Pancreas (tissue), 10 donors: ENCODE measurements around the gene LYZL1. TPM values are rescaled to one million over a fixed set of nuclear protein-coding genes. Genes with fewer than 3 reads are reported as not detected.
A peak's percentile ranks its signal among the peaks of the same experiment; 100 is the strongest.

Source experiments
- ATAC-seq, 4 donors: fragments of 200-7000 bp; cut with Tn5 transposase; one replicate each; pipeline versions ENCODE4 v1.8.0 to v1.9.1; 2020; ENCODE audit warnings: mild to moderate bottlenecking in 4 of 4, moderate library complexity in 4 of 4
- DNase-seq, 6 donors: peaks; one replicate each; pipeline ENCODE4 v3.0.0-alpha.2; 2020
- FAIRE-seq: peaks from 2 replicates; lab custom pipeline; 2012; peaks lifted over from hg19 to GRCh38; lab: Jason Lieb, UNC
- H3K27ac ChIP-seq, 4 donors: fragments of 200-600 bp; sonication (generic); 1 replicate in 3 of 4; 2 replicates in 1 of 4; pipeline versions ENCODE4 v1.5.0 to v1.8.0; 2020
- H3K27me3 ChIP-seq, 4 donors: fragments of 200-600 bp; one replicate each; pipeline ENCODE4 v1.8.0; 2021
- H3K36me3 ChIP-seq, 3 donors: fragments of 200-600 bp; sonication (generic) in 1 of 3; one replicate each; pipeline versions ENCODE4 v1.5.0 to v1.8.0; 2020 to 2021
- H3K4me1 ChIP-seq, 3 donors: fragments of 200-600 bp; one replicate each; pipeline ENCODE4 v1.8.0; 2021
- H3K4me3 ChIP-seq, 4 donors: fragments of 200-600 bp; sonication (generic) in 2 of 4; one replicate each; pipeline versions ENCODE4 v1.5.0 to v1.8.0; 2020 to 2021
- H3K9me3 ChIP-seq, 4 donors: fragments of 200-600 bp; one replicate each; pipeline ENCODE4 v1.8.0; 2021
- WGBS, 2 donors: extraction: QIAGEN DNeasy Blood & Tissue Kit; methylation state at CpG; one replicate each; pipeline ENCODE4 v1.1.7; 2013; 5-methylcytosine and 5-hydroxymethylcytosine counted together
- intact Hi-C, 3 donors: fragments of 100-400 bp; cut with DNase I; formaldehyde crosslinking; loops; one replicate each; pipeline versions ENCODE4 v1.11.1 to v1.14.2; 2022
- polyA plus RNA-seq, 2 donors: library from polyadenylated mRNA; stranded (reverse); fragments of 200-250 nt; gene quantifications; one replicate each; pipeline ENCODE4 v1.2.3, GENCODE V29; 2013
- total RNA-seq, 6 donors: library from RNA; stranded (reverse); fragmentation: NEBNext Ultra II Directional in 4 of 6; extraction: Animal tissue kit (Norgen Biotek cat#: 25700) in 4 of 6; gene quantifications; one replicate each; pipeline versions ENCODE4 v1.2.1 to v1.2.4, GENCODE V29; 2021 to 2023
- TF ChIP-seq, protein P1 (sequence below), 4 donors: fragments of 200-600 bp; sonication (generic) in 3 of 4; IDR thresholded peaks; one replicate each; pipeline versions ENCODE4 v1.5.0 to v1.8.0; 2021; ENCODE audit warnings: antibody characterized with exemption in 4 of 4
- donor health status: healthy with polysubstance abuse.
- donor health status: DM: no; HTN: no; CAD: no; lungs with moderate emphysema.
- donor health status: DM: no; HTN: no; CAD: no.
- donor health status: control.
- donor health status: control.
- donor health status: Bipolar disorder and iron deficiency.
- donor health status: DM: yes; HTN: yes; CAD: no.
- donor health status: DM: no; HTN: no; CAD: no.
- donor health status: DM: no; HTN: no; CAD: no.
- donor health status: DM: yes; HTN: yes; CAD: no.

The LYZL1 gene
- total and polyA plus RNA-seq, 8 donors = not detected

DNA sequence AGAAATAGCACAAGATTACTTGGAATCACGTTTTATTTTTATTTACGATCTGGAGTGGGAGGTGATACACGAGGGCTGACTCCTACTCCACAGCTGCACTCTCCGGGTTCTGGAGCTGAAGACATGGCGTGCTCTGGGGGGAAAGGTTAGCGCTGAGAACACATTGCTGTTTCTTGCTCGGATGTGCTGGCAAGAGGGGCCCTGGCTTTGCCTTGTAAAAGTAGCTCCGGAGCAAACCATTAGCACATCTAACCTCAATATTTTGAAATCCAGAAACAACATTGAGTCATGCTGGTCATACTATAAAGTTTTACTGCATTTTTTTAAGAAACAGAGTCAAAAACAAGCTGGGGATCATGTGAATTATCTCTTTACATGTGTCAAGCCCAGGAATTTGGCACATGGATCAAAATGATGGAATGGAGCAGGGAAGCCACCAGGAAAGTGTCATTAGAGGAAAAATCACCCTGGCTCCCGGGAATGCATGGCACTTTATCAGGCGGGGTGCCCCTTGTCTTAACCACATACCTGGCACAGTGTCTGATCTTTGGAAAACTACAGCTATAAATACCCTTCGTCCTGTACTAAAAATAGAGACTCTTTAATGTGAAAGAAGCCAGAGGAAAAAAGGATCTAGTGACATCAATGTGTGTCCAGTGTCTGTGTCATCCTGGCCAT, 31.6 kb upstream of the LYZL1 start:
- Histone ChIP-seq H3K4me3 (no peak overlapping the region), H3K9me3 (no peaks in the 10 kb centered on the region), H3K27me3 (no peaks in the 10 kb centered on the region), H3K4me1 (no peaks in the 10 kb centered on the region), H3K27ac (no peak overlapping the region), H3K36me3 (no peaks in the 10 kb centered on the region)
- WGBS, 2 donors = 41 to 47% methylated on average over 11 of the region's 11 CpGs
- peak in 3 of 4 donors; percentile 42 to 67 (median 62) for ATAC-seq
- TF ChIP-seq, protein P1, sequence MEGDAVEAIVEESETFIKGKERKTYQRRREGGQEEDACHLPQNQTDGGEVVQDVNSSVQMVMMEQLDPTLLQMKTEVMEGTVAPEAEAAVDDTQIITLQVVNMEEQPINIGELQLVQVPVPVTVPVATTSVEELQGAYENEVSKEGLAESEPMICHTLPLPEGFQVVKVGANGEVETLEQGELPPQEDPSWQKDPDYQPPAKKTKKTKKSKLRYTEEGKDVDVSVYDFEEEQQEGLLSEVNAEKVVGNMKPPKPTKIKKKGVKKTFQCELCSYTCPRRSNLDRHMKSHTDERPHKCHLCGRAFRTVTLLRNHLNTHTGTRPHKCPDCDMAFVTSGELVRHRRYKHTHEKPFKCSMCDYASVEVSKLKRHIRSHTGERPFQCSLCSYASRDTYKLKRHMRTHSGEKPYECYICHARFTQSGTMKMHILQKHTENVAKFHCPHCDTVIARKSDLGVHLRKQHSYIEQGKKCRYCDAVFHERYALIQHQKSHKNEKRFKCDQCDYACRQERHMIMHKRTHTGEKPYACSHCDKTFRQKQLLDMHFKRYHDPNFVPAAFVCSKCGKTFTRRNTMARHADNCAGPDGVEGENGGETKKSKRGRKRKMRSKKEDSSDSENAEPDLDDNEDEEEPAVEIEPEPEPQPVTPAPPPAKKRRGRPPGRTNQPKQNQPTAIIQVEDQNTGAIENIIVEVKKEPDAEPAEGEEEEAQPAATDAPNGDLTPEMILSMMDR (IDR thresholded peaks at IDR 0.05) = no peak
- no peak for FAIRE-seq
- peak in 1 of 6 donors; percentile 23 for DNase-seq
- intact Hi-C loops = no loop called here

DNA sequence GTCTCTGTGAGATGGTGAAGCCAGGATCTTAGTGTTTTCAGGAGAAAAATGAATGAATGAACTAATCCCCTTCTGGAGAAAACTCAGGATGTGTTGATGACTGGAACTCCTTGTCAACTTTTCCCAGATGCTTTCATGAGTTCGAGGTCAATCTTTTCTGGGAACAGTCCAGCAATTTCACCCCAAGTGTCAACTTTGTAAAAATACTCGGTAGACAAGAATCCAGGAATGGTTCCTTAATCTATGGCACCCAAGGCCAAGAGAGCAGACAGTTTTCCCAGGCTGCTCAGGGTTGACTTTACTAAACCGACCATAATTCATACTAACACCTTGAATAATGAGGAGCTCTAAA, 31.1 kb upstream of the LYZL1 start:
- 24 to 26% methylated on average over 3 of the region's 3 CpGs for WGBS, 2 donors

DNA sequence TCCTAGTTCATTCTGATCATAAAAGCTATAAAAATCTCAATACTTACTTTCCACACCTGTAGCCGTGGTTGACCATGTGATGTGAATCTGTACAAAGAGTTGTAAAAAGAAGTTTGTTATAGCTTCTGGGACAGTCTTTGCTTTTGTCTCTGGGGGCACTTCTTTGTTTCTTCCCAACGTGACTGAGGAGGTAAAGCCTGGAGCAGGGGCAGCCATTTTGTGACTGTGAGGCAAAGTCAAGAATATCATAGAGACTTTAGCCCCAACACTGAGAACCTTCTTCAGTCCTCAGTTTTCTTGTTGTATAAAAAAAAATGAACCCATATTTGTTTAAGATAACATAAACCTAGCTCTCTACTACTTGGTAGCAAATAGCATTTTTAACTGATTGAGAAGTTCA, 29.4 kb upstream of the LYZL1 start:
- H3K4me3 ChIP-seq = no peak overlapping the region
- no peaks in the 10 kb centered on the region for H3K27me3 ChIP-seq
- TF ChIP-seq, protein P1 (IDR thresholded peaks at IDR 0.05) = no peak
- no peaks in the 10 kb centered on the region for H3K4me1 ChIP-seq
- no peaks in the 10 kb centered on the region for H3K36me3 ChIP-seq
- intact Hi-C loops = no loop called here
- no peak for FAIRE-seq
- 71 to 90% methylated on average over 2 of the region's 2 CpGs for WGBS, 2 donors
- H3K27ac ChIP-seq = no peak overlapping the region
- no peaks in the 10 kb centered on the region for H3K9me3 ChIP-seq
- DNase-seq = no peak
- ATAC-seq = no peak

More for the DNA sequence above, 31.1 kb upstream of the LYZL1 start:
- H3K36me3 ChIP-seq = no peaks in the 10 kb centered on the region
- ATAC-seq (no peak), DNase-seq (no peak), FAIRE-seq (no peak)
- H3K27me3 ChIP-seq = no peaks in the 10 kb centered on the region
- TF ChIP-seq, protein P1 (IDR thresholded peaks at IDR 0.05) = no peak
- H3K27ac ChIP-seq = no peak overlapping the region
- no peaks in the 10 kb centered on the region for H3K9me3 ChIP-seq
- H3K4me1 ChIP-seq = no peaks in the 10 kb centered on the region
- H3K4me3 ChIP-seq = no peak overlapping the region
- intact Hi-C loops = no loop called here

DNA sequence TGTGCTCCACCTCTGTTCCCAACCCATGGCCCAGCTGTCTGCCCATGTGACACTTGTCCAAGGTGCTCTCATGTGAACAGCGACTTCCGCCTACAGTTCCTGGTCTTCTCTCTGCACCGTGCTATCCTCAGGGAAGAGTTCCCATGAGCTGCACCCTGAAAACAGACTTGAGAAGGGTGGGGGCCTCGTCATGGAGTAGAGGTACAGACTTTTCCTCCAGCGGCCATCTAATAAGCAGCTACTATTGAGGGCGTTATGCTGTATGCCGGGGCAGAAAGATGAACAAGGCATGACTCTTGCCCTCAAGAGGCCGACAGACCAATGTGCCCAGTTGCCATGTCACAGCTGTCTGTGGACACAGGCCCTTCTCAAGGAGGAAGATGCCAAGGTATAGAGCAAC, 25.4 kb upstream of the LYZL1 start:
- DNase-seq (no peak), FAIRE-seq (no peak), ATAC-seq (no peak)
- no peaks in the 10 kb centered on the region for H3K4me1 ChIP-seq
- WGBS, 2 donors = 78 to 91% methylated on average over 8 of the region's 8 CpGs
- no peaks in the 10 kb centered on the region for H3K36me3 ChIP-seq
- TF ChIP-seq, protein P1 (IDR thresholded peaks at IDR 0.05) = no peak
- no peaks in the 10 kb centered on the region for H3K27me3 ChIP-seq
- intact Hi-C loops = no loop called here
- no peaks in the 10 kb centered on the region for H3K9me3 ChIP-seq
- no peak overlapping the region for H3K4me3 ChIP-seq
- H3K27ac ChIP-seq = no peak overlapping the region

DNA sequence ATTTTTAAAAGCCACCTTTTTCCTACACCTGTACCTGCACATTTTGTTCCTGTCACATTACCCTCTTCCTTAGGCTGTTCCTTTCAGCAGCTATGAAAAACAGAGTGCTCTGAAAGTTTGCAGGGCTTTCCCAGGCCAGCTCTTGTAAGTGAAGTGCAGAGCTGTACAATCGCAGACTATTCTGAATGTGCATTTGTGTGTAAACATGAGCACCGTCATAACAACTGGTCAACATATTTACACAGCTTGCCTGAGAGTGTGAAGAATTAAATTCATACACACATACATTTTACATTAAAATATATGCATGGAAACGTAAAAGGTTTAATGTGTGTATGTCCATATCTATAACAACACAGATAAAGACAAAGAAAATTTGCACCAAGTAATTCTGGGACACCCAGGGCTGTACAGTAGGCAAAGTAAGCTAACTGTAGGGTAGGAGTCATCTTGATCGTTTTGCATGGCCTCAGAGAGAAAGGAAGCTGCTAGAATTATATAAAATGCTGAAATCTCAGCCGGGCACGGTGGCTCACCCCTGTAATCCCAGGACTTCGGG, 23.6 kb upstream of the LYZL1 start:
- Histone ChIP-seq H3K9me3 (no peaks in the 10 kb centered on the region), H3K36me3 (no peaks in the 10 kb centered on the region), H3K27me3 (no peaks in the 10 kb centered on the region), H3K4me3 (no peak overlapping the region), H3K27ac (no peak overlapping the region), H3K4me1 (no peaks in the 10 kb centered on the region)
- 71 to 78% methylated on average over 7 of the region's 7 CpGs for WGBS, 2 donors
- ATAC-seq (no peak), DNase-seq (no peak), FAIRE-seq (no peak)
- TF ChIP-seq, protein P1 (IDR thresholded peaks at IDR 0.05) = no peak
- intact Hi-C loops = no loop called here
